Lung (tissue), 12 donors: ENCODE results near the gene TBC1D8. TPM values are rescaled to one million over a fixed set of nuclear protein-coding genes. Genes with fewer than 3 reads are reported as not detected.

Source experiments
- ATAC-seq: fragments of 200-7000 bp; cut with Tn5 transposase; one replicate; pipeline ENCODE4 v1.9.1; 2020; ENCODE audit warnings: moderate number of reproducible peaks; ENCODE audit not compliant: insufficient read depth, low FRiP score
- DNase-seq, 3 donors: peaks; one replicate each; pipeline ENCODE4 v3.0.0-alpha.2; 2013 to 2017
- H3K27ac ChIP-seq, 2 donors: one replicate each; pipeline ENCODE4 v1.5.1; 2013; ENCODE audit warnings: mild to moderate bottlenecking in 2 of 2, moderate library complexity in 2 of 2, control low read depth in 1 of 2, inconsistent platforms in 1 of 2, low read depth in 1 of 2, low read length in 1 of 2
- H3K27me3 ChIP-seq, 3 donors: one replicate each; pipeline ENCODE4 v1.5.1; 2013; ENCODE audit warnings: low read length in 2 of 3; ENCODE audit not compliant: control insufficient read depth in 3 of 3, insufficient read depth in 3 of 3
- H3K36me3 ChIP-seq, 4 donors: one replicate each; pipeline ENCODE4 v1.5.1; 2013; ENCODE audit warnings: low read length in 4 of 4, mild to moderate bottlenecking in 1 of 4, moderate library complexity in 1 of 4; ENCODE audit not compliant: control insufficient read depth in 4 of 4, insufficient read depth in 4 of 4
- H3K4me1 ChIP-seq, 5 donors: one replicate each; pipeline ENCODE4 v1.5.1; 2013; ENCODE audit warnings: low read length in 5 of 5, mild to moderate bottlenecking in 2 of 5, moderate library complexity in 1 of 5; ENCODE audit not compliant: control insufficient read depth in 5 of 5, insufficient read depth in 5 of 5
- H3K4me3 ChIP-seq: one replicate; pipeline ENCODE4 v1.5.1; 2013; ENCODE audit warnings: mild to moderate bottlenecking, control low read depth, moderate library complexity
- H3K9ac ChIP-seq, 2 donors: one replicate each; pipeline ENCODE4 v1.5.1; 2013; ENCODE audit warnings: low read length in 2 of 2, control low read depth in 1 of 2; ENCODE audit not compliant: insufficient read depth in 1 of 2
- H3K9me3 ChIP-seq, 4 donors: one replicate each; pipeline ENCODE4 v1.5.1; 2013; ENCODE audit warnings: low read length in 3 of 4, mild to moderate bottlenecking in 1 of 4, moderate library complexity in 1 of 4; ENCODE audit not compliant: control insufficient read depth in 4 of 4, insufficient read depth in 3 of 4
- WGBS, 2 donors: extraction: QIAGEN DNeasy Blood & Tissue Kit; methylation state at CpG; one replicate each; pipeline ENCODE4 v1.1.7; 2013; 5-methylcytosine and 5-hydroxymethylcytosine counted together
- polyA plus RNA-seq, 2 donors: library from polyadenylated mRNA; stranded (reverse); fragments of 200-250 nt; gene quantifications; one replicate each; pipeline ENCODE4 v1.2.1, GENCODE V29; 2013
- total RNA-seq, 2 donors: library from RNA; depleted of rRNA in 1 of 2; stranded (reverse); fragments of >200 nt in 1 of 2; gene quantifications; one replicate each; pipeline ENCODE4 v1.2.1, GENCODE V29; 2014 to 2021
- TF ChIP-seq, protein P1 (sequence below): IDR thresholded peaks from 2 replicates; pipeline ENCODE4 v1.5.1; 2012; ENCODE audit warnings: mild to moderate bottlenecking; ENCODE audit errors: control extremely low read depth, extremely low read depth
- donor health status: control.
- donor health status: control.
- donor health status: Bipolar disorder and iron deficiency.
- donor health status: healthy.
- donor health status: DM: yes; HTN: yes; CAD: no.

Gene TBC1D8
- total and polyA plus RNA-seq, 4 donors, result 15.8 to 40.7 (median 29.7) TPM

DNA sequence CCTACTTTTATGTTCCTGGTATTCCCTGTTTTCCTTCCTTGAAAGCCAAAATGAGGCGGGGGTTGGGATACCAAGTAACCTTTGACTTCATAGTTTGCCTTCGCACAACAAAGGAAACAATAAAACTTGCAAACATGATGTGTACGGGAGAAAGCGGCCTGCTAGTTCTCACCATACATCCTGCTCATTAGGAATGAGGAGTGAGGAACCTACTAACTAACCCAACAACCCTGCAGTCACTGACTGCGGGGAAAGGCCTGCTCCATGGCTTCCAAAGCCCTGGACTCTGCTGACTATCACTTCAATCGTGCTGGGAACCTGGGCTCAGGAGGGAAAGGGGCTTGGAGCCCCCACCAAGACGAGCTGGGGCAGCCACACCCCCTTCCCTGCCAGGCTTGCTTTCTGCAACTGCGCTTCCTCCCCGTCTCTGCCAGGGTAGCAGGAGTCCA lies 124.9 kb downstream of the TBC1D8 start:
- Histone ChIP-seq H3K27me3 (no peaks in the 10 kb centered on the region), H3K4me3 (no peak overlapping the region), H3K27ac (peak overlapping the region in 1 of 2 donors; percentile 28), H3K9me3 (no peaks in the 10 kb centered on the region), H3K4me1 (peaks cover 0 to 4% (median 0%) of the 10 kb centered on the region in 5 donors), H3K9ac (no peak overlapping the region), H3K36me3 (peaks cover under 1 to 26% (median 11%) of the 10 kb centered on the region in 4 donors)
- DNase-seq (no peak), ATAC-seq (no peak)
- WGBS, 2 donors, result 67 to 72% methylated on average over 9 of the region's 9 CpGs
- TF ChIP-seq, protein P1, sequence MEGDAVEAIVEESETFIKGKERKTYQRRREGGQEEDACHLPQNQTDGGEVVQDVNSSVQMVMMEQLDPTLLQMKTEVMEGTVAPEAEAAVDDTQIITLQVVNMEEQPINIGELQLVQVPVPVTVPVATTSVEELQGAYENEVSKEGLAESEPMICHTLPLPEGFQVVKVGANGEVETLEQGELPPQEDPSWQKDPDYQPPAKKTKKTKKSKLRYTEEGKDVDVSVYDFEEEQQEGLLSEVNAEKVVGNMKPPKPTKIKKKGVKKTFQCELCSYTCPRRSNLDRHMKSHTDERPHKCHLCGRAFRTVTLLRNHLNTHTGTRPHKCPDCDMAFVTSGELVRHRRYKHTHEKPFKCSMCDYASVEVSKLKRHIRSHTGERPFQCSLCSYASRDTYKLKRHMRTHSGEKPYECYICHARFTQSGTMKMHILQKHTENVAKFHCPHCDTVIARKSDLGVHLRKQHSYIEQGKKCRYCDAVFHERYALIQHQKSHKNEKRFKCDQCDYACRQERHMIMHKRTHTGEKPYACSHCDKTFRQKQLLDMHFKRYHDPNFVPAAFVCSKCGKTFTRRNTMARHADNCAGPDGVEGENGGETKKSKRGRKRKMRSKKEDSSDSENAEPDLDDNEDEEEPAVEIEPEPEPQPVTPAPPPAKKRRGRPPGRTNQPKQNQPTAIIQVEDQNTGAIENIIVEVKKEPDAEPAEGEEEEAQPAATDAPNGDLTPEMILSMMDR, result no peak

DNA sequence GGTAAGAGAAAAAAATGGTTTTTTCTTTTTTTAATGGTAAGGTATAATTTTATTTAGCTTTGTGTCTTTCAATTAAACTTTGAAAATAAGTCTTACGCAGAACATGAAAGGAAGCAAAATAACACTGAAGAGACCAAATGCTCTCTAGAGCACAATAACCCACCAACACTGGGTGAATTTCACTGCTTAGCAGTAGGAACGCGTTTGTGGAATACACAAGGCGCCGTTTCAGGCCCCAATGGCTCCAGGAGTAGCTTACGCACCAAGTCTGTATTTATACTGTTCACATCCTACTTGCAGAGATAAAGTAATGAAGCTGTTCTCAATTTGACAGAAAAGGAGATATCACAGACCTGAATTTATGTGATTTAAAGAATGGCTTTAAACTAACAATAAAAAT lies 125.6 kb downstream of the TBC1D8 start:
- TF ChIP-seq, protein P1, result no peak
- Histone ChIP-seq H3K4me3 (no peak overlapping the region), H3K9ac (no peak overlapping the region), H3K27me3 (no peaks in the 10 kb centered on the region), H3K4me1 (no peaks in the 10 kb centered on the region), H3K9me3 (no peaks in the 10 kb centered on the region), H3K27ac (no peak overlapping the region), H3K36me3 (peaks cover 5 to 26% (median 15%) of the 10 kb centered on the region in 4 donors)
- WGBS, 2 donors, result 94% methylated on average over 6 of the region's 6 CpGs
- DNase-seq (no peak), ATAC-seq (no peak)

DNA sequence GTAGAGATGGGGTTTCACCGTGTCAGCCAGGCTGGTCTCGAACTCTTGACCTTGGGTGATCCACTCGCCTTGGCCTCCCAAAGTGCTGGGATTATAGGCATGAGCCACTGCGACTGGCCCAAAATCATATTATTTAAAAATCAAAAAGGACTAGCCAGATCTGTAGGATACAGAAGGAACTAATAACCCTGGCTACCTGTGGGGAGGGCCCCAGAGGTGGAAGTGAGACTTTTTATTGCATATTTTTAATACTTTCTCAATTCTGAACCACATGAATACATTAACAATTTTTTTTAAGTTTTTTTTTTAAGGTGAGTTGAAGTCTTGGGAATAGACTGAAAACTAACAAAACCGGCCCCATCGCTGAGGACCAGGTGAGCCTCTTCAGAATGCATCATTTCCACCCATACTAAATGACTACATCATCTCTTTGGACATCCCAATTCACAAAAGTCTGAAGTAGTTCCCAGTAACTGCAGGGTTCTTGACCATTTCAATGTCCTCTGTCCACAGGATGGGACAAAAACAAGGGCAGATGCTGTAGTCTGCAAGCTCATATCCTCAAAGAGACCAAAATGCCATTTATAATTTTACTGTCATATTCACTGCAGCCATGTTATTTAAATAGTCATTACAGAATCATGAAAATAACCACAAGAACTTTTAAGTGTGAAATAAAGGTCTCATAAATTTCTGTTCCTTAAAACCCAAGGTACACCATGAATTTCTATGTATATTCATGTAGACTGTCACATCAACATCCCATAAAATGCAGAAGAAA lies 127.7 kb downstream of the TBC1D8 start:
- Histone ChIP-seq H3K36me3 (peaks cover 8 to 29% (median 25%) of the 10 kb centered on the region in 4 donors), H3K9ac (no peak overlapping the region), H3K4me3 (no peak overlapping the region), H3K9me3 (no peaks in the 10 kb centered on the region), H3K4me1 (no peaks in the 10 kb centered on the region), H3K27me3 (no peaks in the 10 kb centered on the region), H3K27ac (no peak overlapping the region)
- TF ChIP-seq, protein P1, result no peak
- 98 to 99% methylated on average over 6 of the region's 6 CpGs for WGBS, 2 donors
- ATAC-seq (no peak), DNase-seq (no peak)
